ENCODE results near the gene TPSG1. TPM values are rescaled to one million over a fixed set of nuclear protein-coding genes. Genes with fewer than 3 reads are reported as not detected.

The TPSG1 gene
- total and polyA plus RNA-seq, 11 donors, result not detected

DNA sequence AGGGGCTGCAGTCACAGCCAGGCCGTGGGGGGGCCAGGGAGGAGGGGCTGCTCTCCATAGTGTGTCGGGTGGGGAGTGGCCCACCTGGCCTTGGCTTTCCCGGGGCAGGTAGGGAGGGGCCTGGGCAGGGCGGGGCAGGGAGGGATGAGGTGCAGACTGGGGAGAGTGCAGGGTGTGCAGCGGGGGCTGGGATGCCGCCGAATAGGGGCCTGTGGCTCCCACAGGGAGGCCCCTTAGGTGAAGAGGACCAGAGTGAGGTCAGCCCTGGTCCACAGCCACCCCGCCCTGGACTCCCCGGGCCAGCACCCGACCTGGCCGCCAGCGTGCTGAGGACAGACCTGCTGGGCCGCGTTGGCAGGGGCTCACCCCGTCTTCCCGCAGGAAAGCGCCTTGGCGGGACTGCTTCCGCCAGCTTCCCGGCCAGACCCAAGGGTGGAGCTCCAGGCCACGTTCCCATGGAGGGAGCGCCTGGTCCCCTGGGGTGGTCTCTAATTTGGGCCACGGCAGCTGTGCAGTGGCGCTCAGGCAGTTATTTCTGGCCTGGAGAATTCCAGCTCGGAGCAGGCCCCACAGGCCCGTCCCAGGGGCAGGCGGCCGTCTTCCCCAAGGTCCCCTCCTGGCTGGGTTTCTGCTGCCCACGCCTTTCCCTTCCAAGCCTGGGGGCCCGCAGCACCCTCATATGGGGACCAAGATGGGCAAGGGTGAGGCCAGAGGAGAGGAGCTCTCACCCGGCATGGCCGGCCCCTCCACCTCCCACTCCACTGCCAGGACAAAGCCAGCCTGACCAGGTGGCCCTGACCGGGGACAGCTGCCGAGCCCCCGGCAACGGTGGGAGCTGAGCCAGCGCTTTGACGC, 44.3 kb downstream of the TPSG1 start:
- H3K4me3 ChIP-seq, result peak overlapping the region in 2 of 12 donors; percentile 1 to 4
- peak; percentile 67 to 84 (median 76) for DNase-seq
- peak overlapping the region in 9 of 12 donors; percentile 29 to 90 (median 57) for H3K27ac ChIP-seq
- WGBS, 4 donors, result 39 to 47% (median 44%) methylated on average over 16 to 38 of the region's 38 CpGs
- no peaks in the 10 kb centered on the region for H3K36me3 ChIP-seq
- H3K27me3 ChIP-seq, result peaks cover 0 to 35% (median 0%) of the 10 kb centered on the region in 9 donors
- no peak for TF ChIP-seq POLR2A (IDR thresholded peaks at IDR 0.05)
- TF ChIP-seq, protein P1, sequence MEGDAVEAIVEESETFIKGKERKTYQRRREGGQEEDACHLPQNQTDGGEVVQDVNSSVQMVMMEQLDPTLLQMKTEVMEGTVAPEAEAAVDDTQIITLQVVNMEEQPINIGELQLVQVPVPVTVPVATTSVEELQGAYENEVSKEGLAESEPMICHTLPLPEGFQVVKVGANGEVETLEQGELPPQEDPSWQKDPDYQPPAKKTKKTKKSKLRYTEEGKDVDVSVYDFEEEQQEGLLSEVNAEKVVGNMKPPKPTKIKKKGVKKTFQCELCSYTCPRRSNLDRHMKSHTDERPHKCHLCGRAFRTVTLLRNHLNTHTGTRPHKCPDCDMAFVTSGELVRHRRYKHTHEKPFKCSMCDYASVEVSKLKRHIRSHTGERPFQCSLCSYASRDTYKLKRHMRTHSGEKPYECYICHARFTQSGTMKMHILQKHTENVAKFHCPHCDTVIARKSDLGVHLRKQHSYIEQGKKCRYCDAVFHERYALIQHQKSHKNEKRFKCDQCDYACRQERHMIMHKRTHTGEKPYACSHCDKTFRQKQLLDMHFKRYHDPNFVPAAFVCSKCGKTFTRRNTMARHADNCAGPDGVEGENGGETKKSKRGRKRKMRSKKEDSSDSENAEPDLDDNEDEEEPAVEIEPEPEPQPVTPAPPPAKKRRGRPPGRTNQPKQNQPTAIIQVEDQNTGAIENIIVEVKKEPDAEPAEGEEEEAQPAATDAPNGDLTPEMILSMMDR (IDR thresholded peaks at IDR 0.05), result no peak
- peaks cover 0 to 29% (median 8%) of the 10 kb centered on the region in 12 donors for H3K4me1 ChIP-seq
- H3K9me3 ChIP-seq, result no peaks in the 10 kb centered on the region
- peak; percentile 38 to 73 (median 66) for ATAC-seq
- intact Hi-C loops (cut with DNase I), result no loop called here

DNA sequence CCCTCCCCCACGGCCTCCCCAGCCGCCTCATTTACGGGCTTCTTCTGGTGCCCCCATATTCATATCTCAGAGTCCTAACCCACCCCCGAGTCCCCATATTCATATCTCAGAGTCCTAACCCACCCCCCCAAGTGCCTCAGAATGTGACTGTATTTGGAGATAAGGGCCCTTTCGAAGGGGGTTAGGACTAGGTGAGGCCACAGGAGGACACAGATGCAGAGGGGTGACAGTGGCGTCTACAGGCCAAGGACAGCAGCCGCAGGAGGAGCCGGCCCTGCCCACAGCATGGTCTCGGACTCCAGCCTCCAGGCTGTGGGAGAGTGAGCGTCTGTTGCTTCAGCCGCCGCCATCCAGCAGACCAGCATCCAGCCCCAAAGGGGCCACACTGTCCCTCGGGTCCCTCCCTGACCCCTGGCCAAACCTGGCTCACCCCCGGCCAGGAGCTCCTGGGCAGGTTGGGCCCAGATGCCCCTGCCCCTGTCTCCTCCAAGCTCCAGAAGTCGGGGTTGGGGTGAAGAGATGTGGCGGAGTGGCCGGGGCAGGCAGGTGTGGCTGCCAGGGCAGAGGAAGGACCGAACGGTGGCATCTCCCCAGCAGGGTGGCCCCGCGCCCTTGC, 46.7 kb downstream of the TPSG1 start:
- H3K9me3 ChIP-seq, result no peaks in the 10 kb centered on the region
- ATAC-seq, result no peak
- TF ChIP-seq, protein P1 (IDR thresholded peaks at IDR 0.05), result no peak
- no peak for TF ChIP-seq POLR2A (IDR thresholded peaks at IDR 0.05)
- intact Hi-C loops (cut with DNase I), result no loop called here
- no peaks in the 10 kb centered on the region for H3K36me3 ChIP-seq
- H3K4me3 ChIP-seq, result no peak overlapping the region
- peaks cover 0 to 35% (median 0%) of the 10 kb centered on the region in 9 donors for H3K27me3 ChIP-seq
- WGBS, 4 donors, result 78 to 80% (median 79%) methylated on average over 17 to 21 of the region's 21 CpGs
- H3K4me1 ChIP-seq, result peaks cover 0 to 27% (median 8%) of the 10 kb centered on the region in 12 donors
- H3K27ac ChIP-seq, result peak overlapping the region in 1 of 12 donors; percentile 90
- no peak for DNase-seq

DNA sequence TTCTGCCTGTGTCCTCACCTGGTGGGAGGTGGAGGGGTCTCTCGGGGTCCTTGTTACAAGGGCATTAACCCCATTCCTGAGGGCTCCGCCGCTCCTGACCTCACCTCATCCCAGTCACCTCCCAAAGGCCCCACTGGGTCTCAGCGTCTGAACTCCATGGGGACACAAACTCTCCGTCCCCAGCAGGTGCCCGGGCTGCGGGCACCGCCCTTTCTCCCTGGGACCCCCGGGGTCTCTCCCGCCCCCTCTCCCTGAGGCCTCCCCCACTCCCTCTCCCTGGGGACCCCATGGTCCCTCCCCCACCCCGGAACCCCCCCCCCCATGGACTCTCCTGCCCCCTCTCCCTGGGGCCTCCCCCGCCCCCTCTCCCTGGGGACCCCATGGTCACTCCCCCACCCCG, 47.3 kb downstream of the TPSG1 start:
- intact Hi-C loops (cut with DNase I), result no loop called here
- H3K9me3 ChIP-seq, result no peaks in the 10 kb centered on the region
- peaks cover 0 to 21% (median 6%) of the 10 kb centered on the region in 12 donors for H3K4me1 ChIP-seq
- no peaks in the 10 kb centered on the region for H3K36me3 ChIP-seq
- peak overlapping the region in 1 of 12 donors; percentile 90 for H3K27ac ChIP-seq
- TF ChIP-seq POLR2A (IDR thresholded peaks at IDR 0.05), result no peak
- TF ChIP-seq, protein P1 (IDR thresholded peaks at IDR 0.05), result no peak
- H3K27me3 ChIP-seq, result peaks cover 0 to 35% (median 0%) of the 10 kb centered on the region in 9 donors
- no peak for ATAC-seq
- no peak for DNase-seq
- 67 to 84% (median 78%) methylated on average over 11 to 13 of the region's 13 CpGs for WGBS, 4 donors
- no peak overlapping the region for H3K4me3 ChIP-seq

DNA sequence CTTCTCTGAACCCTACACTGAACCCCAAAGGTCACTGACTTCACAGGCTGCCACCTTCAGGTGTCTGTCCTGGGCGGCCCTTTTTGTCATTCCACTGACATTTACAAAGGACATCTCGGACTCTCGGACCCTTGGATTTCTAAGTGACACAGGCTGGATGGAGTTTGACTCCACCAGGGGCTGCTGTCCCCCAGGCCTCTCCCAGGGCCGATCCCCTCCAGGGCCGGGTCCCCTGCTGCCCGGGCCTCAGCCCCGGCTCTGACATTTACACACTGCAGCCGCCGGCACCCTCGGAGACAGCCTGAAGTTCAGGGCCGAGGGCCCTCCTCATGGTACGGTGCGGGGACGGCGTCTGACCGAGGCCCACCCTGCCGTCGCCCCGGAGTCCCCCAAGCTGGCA, 48.0 kb downstream of the TPSG1 start:
- peaks cover 0 to 14% (median 2%) of the 10 kb centered on the region in 12 donors for H3K4me1 ChIP-seq
- 70 to 74% (median 73%) methylated on average over 10 to 19 of the region's 19 CpGs for WGBS, 4 donors
- no peaks in the 10 kb centered on the region for H3K9me3 ChIP-seq
- DNase-seq (no peak), ATAC-seq (no peak)
- intact Hi-C loops (cut with DNase I), result no loop called here
- no peak overlapping the region for H3K4me3 ChIP-seq
- H3K27me3 ChIP-seq, result peaks cover 0 to 29% (median 0%) of the 10 kb centered on the region in 9 donors
- peak overlapping the region in 1 of 12 donors; percentile 90 for H3K27ac ChIP-seq
- no peaks in the 10 kb centered on the region for H3K36me3 ChIP-seq
- no peak for TF ChIP-seq POLR2A (IDR thresholded peaks at IDR 0.05)
- TF ChIP-seq, protein P1 (IDR thresholded peaks at IDR 0.05), result no peak

Measured in heart left ventricle (tissue), 16 donors.